ENCODE measurements around the gene CCNDBP1. TPM values are rescaled to one million over a fixed set of nuclear protein-coding genes. Genes with fewer than 3 reads are reported as not detected.

The CCNDBP1 gene
- total RNA-seq, 1 donor from 2014 or later, result 31.1 TPM

GRCh38 chr15:43214592-43215295 lies 29.5 kb downstream of the CCNDBP1 start:
- TF ChIP-seq, protein P1, sequence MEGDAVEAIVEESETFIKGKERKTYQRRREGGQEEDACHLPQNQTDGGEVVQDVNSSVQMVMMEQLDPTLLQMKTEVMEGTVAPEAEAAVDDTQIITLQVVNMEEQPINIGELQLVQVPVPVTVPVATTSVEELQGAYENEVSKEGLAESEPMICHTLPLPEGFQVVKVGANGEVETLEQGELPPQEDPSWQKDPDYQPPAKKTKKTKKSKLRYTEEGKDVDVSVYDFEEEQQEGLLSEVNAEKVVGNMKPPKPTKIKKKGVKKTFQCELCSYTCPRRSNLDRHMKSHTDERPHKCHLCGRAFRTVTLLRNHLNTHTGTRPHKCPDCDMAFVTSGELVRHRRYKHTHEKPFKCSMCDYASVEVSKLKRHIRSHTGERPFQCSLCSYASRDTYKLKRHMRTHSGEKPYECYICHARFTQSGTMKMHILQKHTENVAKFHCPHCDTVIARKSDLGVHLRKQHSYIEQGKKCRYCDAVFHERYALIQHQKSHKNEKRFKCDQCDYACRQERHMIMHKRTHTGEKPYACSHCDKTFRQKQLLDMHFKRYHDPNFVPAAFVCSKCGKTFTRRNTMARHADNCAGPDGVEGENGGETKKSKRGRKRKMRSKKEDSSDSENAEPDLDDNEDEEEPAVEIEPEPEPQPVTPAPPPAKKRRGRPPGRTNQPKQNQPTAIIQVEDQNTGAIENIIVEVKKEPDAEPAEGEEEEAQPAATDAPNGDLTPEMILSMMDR (IDR thresholded peaks at IDR 0.05; ENCODE audit: unreplicated experiment), result no peak
- Mint-ChIP-seq H3K4me3 (ENCODE audit: unreplicated experiment) (no peak overlapping the region), H3K27ac (ENCODE audit: unreplicated experiment) (no peak overlapping the region), H3K36me3 (ENCODE audit: low read depth, unreplicated experiment) (no peaks in the 10 kb centered on the region), H3K4me1 (ENCODE audit: unreplicated experiment) (no peaks in the 10 kb centered on the region), H3K27me3 (ENCODE audit: unreplicated experiment) (peaks cover 7% of the 10 kb centered on the region), H3K9me3 (ENCODE audit: unreplicated experiment) (no peaks in the 10 kb centered on the region)
- DNase-seq (ENCODE audit: low spot score), result no peak

DNA sequence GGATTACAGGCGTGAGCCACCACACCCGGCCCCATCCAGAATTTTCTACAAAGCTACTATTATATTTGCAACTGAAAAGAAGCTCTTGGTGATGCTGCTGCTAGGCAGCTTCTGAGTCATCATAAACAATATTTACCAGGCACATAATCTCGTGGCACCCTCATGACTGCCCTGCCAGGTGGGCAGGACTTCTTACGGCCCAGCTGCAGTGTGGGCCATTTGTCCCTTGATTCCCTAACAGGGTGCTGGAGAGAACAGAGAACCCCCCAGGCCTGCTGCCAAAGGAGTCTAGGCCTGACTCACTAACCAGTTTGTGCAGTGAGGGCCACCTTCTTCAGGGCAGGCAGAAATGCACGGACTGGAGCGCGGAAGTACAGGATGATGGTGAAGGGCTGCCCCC lies 30.8 kb downstream of the CCNDBP1 start:
- no peak for DNase-seq (ENCODE audit: low spot score)
- Mint-ChIP-seq H3K4me3 (ENCODE audit: unreplicated experiment) (no peak overlapping the region), H3K9me3 (ENCODE audit: unreplicated experiment) (no peaks in the 10 kb centered on the region), H3K4me1 (ENCODE audit: unreplicated experiment) (no peaks in the 10 kb centered on the region), H3K27ac (ENCODE audit: unreplicated experiment) (no peak overlapping the region), H3K27me3 (ENCODE audit: unreplicated experiment) (peaks cover 4% of the 10 kb centered on the region), H3K36me3 (ENCODE audit: low read depth, unreplicated experiment) (no peaks in the 10 kb centered on the region)
- TF ChIP-seq, protein P1 (IDR thresholded peaks at IDR 0.05; ENCODE audit: unreplicated experiment), result no peak

DNA sequence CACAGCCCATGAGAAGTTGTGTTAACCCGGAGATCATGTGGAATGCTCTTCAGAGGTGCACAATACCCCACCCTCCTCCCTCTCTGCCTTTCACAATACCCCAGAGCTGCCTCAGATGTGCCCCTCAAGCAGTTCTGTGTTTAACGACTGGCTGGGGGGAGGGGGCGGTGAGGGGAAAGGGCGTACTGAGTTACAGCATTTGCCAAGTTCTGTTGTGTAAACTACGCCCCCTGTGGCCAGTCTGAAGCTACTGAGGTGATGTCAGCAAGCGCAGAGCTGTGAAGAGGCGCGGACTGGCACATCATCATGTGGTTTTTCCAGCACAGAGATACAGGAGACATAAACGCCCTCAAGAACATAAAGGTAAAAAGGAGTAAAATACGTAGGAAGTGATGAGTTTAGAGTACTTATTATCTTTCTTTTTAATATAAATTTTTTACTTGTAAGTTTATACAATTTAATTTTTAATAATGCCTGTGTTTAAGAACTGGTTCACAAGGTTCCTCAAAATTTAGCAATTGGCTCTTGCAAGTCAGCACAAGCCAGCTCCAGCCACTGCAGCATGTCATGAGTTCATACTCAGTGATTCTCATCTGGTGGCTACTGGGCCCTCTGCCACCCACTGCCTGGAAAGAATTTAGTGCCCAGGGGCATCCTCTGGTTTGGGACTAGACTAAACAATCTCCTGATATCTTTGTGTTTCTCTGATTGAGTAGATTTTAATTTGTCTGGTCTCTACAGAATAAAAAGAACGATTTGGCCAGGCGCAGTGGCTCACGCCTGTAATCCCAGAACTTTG lies 33.9 kb downstream of the CCNDBP1 start:
- Mint-ChIP-seq H3K4me3 (ENCODE audit: unreplicated experiment) (no peak overlapping the region), H3K9me3 (ENCODE audit: unreplicated experiment) (no peaks in the 10 kb centered on the region), H3K4me1 (ENCODE audit: unreplicated experiment) (no peaks in the 10 kb centered on the region), H3K36me3 (ENCODE audit: low read depth, unreplicated experiment) (no peaks in the 10 kb centered on the region), H3K27me3 (ENCODE audit: unreplicated experiment) (peaks cover 2% of the 10 kb centered on the region), H3K27ac (ENCODE audit: unreplicated experiment) (no peak overlapping the region)
- TF ChIP-seq, protein P1 (IDR thresholded peaks at IDR 0.05; ENCODE audit: unreplicated experiment), result peak; percentile 55
- DNase-seq (ENCODE audit: low spot score), result peak; percentile 59

GRCh38 chr15:43219929-43220928 lies 35.0 kb downstream of the CCNDBP1 start:
- H3K4me3 Mint-ChIP-seq (ENCODE audit: unreplicated experiment), result no peak overlapping the region

More at GRCh38 chr15:43219929-43220928, 35.0 kb downstream of the CCNDBP1 start:
- Mint-ChIP-seq H3K27ac (ENCODE audit: unreplicated experiment) (no peak overlapping the region), H3K4me1 (ENCODE audit: unreplicated experiment) (no peaks in the 10 kb centered on the region), H3K36me3 (ENCODE audit: low read depth, unreplicated experiment) (no peaks in the 10 kb centered on the region), H3K9me3 (ENCODE audit: unreplicated experiment) (no peaks in the 10 kb centered on the region), H3K27me3 (ENCODE audit: unreplicated experiment) (no peaks in the 10 kb centered on the region)
- TF ChIP-seq, protein P1 (IDR thresholded peaks at IDR 0.05; ENCODE audit: unreplicated experiment), result no peak
- DNase-seq (ENCODE audit: low spot score), result no peak

All from endothelial cell (in vitro differentiated cells).